Endothelial cell of umbilical vein (primary cell): ENCODE data around the gene RBBP5. TPM values are rescaled to one million over a fixed set of nuclear protein-coding genes. Genes with fewer than 3 reads are reported as not detected.

Experiments
- BruUV-seq: library from RNA; stranded (reverse); fragments of 400-500 nt; replicated peaks from 2 replicates; lab custom pipeline; 2021; lab: Mats Ljungman, UMichigan
- CTCF ChIA-PET: fragments of 300-600, 350-600 bp; sonication (Branson Sonifier 250); formaldehyde crosslinking; loops from one replicate; lab custom pipeline; 2021; ENCODE audit warnings: antibody characterized with exemption, inconsistent platforms; lab: Charles Lee
- POLR2A ChIA-PET: fragments of 300-600, 350-600 bp; sonication (Branson Sonifier 250); formaldehyde crosslinking; loops from one replicate; lab custom pipeline; 2021; ENCODE audit warnings: antibody characterized with exemption, inconsistent platforms; lab: Charles Lee
- DNase-seq: peaks from one replicate; pipeline ENCODE4 v3.0.0-alpha.2; 2011; ENCODE audit warnings: low read depth, low spot score
- FAIRE-seq: peaks from 2 replicates; lab custom pipeline; 2011; peaks lifted over from hg19 to GRCh38; lab: Jason Lieb, UNC
- H2AFZ ChIP-seq: 2 replicates; pipeline ENCODE4 v1.6.0; 2012; ENCODE audit warnings: low read depth, low read length, control low read depth, inconsistent platforms
- H3K27ac ChIP-seq: 2 replicates; pipeline ENCODE4 v1.5.1; 2011; ENCODE audit warnings: low read depth, mild to moderate bottlenecking, control low read depth, low read length, moderate library complexity; ENCODE audit not compliant: insufficient read depth
- H3K27me3 ChIP-seq, 2 experiments: 2 replicates each; pipeline versions ENCODE4 v1.6.0 to v1.6.1; 2011; ENCODE audit warnings: low read length in 2 of 2, mixed read lengths in 1 of 2; ENCODE audit not compliant: control insufficient read depth in 2 of 2, insufficient read depth in 2 of 2
- H3K36me3 ChIP-seq, 2 experiments: 2 replicates in 1 of 2; 3 replicates in 1 of 2; pipeline ENCODE4 v1.5.1; 2011; ENCODE audit warnings: low read length in 2 of 2, mild to moderate bottlenecking in 1 of 2, moderate library complexity in 1 of 2; ENCODE audit not compliant: control insufficient read depth in 2 of 2, insufficient read depth in 2 of 2; ENCODE audit errors: extremely low read depth in 1 of 2
- H3K4me1 ChIP-seq: 3 replicates; pipeline ENCODE4 v1.5.1; 2011; ENCODE audit warnings: mild to moderate bottlenecking, low read length; ENCODE audit not compliant: control insufficient read depth, insufficient read depth; ENCODE audit errors: extremely low read depth
- H3K4me2 ChIP-seq: 2 replicates; pipeline ENCODE4 v1.6.1; 2011; ENCODE audit warnings: low read length, control low read depth, mixed read lengths; ENCODE audit not compliant: insufficient read depth
- H3K4me3 ChIP-seq, 3 experiments: fragments of 200-600 bp in 1 of 3; sonication (generic), shearing (Covaris generic) in 1 of 3; replicated peaks in 1 of 3; 2 replicates each; pipeline ENCODE4 v1.5.1; 2011 to 2016; ENCODE audit warnings: control low read depth in 3 of 3, low read length in 3 of 3, mild to moderate bottlenecking in 2 of 3, inconsistent platforms in 1 of 3, low read depth in 1 of 3, moderate library complexity in 1 of 3; ENCODE audit not compliant: insufficient read depth in 1 of 3
- H3K79me2 ChIP-seq: 2 replicates; pipeline ENCODE4 v1.6.0; 2012; ENCODE audit warnings: low read length, inconsistent platforms; ENCODE audit not compliant: control insufficient read depth, insufficient read depth
- H3K9ac ChIP-seq: replicated peaks from 2 replicates; pipeline ENCODE3; 2011; ENCODE audit warnings: low read length, control low read depth; ENCODE audit not compliant: insufficient read depth; ENCODE audit errors: extremely low read depth
- H3K9me1 ChIP-seq: replicated peaks from 3 replicates; pipeline ENCODE4 v1.6.0; 2011; ENCODE audit warnings: mild to moderate bottlenecking, low read length; ENCODE audit not compliant: control insufficient read depth, insufficient read depth; ENCODE audit errors: extremely low read depth
- H3K9me3 ChIP-seq: replicated peaks from 2 replicates; pipeline ENCODE4 v1.5.1; 2012; ENCODE audit warnings: low read length, inconsistent platforms; ENCODE audit not compliant: control insufficient read depth, insufficient read depth
- H4K20me1 ChIP-seq: replicated peaks from 2 replicates; pipeline ENCODE3; 2011; ENCODE audit warnings: mild to moderate bottlenecking, low read length; ENCODE audit not compliant: control insufficient read depth, insufficient read depth; ENCODE audit errors: extremely low read depth
- CTCF ChIP-seq, 2 donors: IDR thresholded peaks; 1 replicate in 1 of 2; 2 replicates in 1 of 2; pipeline ENCODE4 v1.5.1; 2011; ENCODE audit warnings: low read length in 2 of 2, mild to moderate bottlenecking in 2 of 2, moderate library complexity in 2 of 2, control low read depth in 1 of 2, inconsistent platforms in 1 of 2, low read depth in 1 of 2; ENCODE audit not compliant: insufficient read depth in 1 of 2; ENCODE audit errors: extremely low read depth in 1 of 2
- EZH2 ChIP-seq: IDR thresholded peaks from 2 replicates; pipeline ENCODE4 v1.6.1; 2012; ENCODE audit warnings: borderline replicate concordance, low read depth, mild to moderate bottlenecking, moderate library complexity, low read length, inconsistent platforms; ENCODE audit not compliant: severe bottlenecking
- FOS ChIP-seq: IDR thresholded peaks from 2 replicates; pipeline ENCODE4 v1.6.1; 2011; ENCODE audit warnings: mild to moderate bottlenecking, low read length, moderate library complexity, borderline replicate concordance; ENCODE audit not compliant: insufficient read depth
- GATA2 ChIP-seq: IDR thresholded peaks from 2 replicates; pipeline ENCODE4 v1.7.0; 2011; ENCODE audit warnings: low read depth, mild to moderate bottlenecking, moderate library complexity, mixed read lengths, low read length; ENCODE audit not compliant: insufficient read length, insufficient read depth
- JUN ChIP-seq: IDR thresholded peaks from 2 replicates; pipeline ENCODE4 v1.6.1; 2011; ENCODE audit warnings: borderline replicate concordance, low read depth; ENCODE audit not compliant: insufficient read length, insufficient read depth
- MAX ChIP-seq: IDR thresholded peaks from 2 replicates; pipeline ENCODE4 v1.6.1; 2011; ENCODE audit not compliant: insufficient read depth, insufficient read length
- MYC ChIP-seq: IDR thresholded peaks from one replicate; pipeline ENCODE4 v1.6.1; 2011; ENCODE audit warnings: mild to moderate bottlenecking, low read depth, low read length
- POLR2A ChIP-seq: IDR thresholded peaks from 2 replicates; pipeline ENCODE4 v1.6.1; 2012; ENCODE audit warnings: low read depth, mild to moderate bottlenecking, control low read depth, low read length
- POLR2AphosphoS5 ChIP-seq: IDR thresholded peaks from 2 replicates; pipeline ENCODE4 v1.6.1; 2012; ENCODE audit warnings: low read depth, mild to moderate bottlenecking, control low read depth, low read length, moderate library complexity; ENCODE audit not compliant: insufficient read depth
- dilution Hi-C: fragments of 300-500 bp; cut with MboI; formaldehyde crosslinking; loops from one replicate; pipeline ENCODE4 v1.15.0; 2019; ENCODE audit warnings: low sequenced_read_pairs; ENCODE audit not compliant: extremely low pct_ligation_motif_present
- intact Hi-C: fragments of 100-400 bp; cut with micrococcal nuclease; formaldehyde crosslinking; loops from one replicate; pipeline ENCODE4 v1.10.0; 2022
- polyA plus RNA-seq, 4 experiments: library from polyadenylated mRNA; depleted of rRNA in 3 of 4; stranded (reverse) in 3 of 4; unstranded in 1 of 4; fragments of >200 nt; gene quantifications; 2 replicates each; pipeline versions ENCODE4 v1.2.1 to v1.2.3, GENCODE V29; 2011 to 2012; ENCODE audit warnings: missing spikeins in 1 of 4
- total RNA-seq: library from RNA; stranded (reverse); gene quantifications from 2 replicates; pipeline ENCODE4 v1.2.3, GENCODE V29; 2021

RBBP5 gene
- total and polyA plus RNA-seq, 2 donors (not counting 3 experiments of a cell fraction or from before 2014, with no cell fraction given): 5.8 to 14.2 TPM

GRCh38 chr1:205058853-205059252 lies 62.9 kb downstream of the RBBP5 start:
- intact Hi-C loops (no loop called here), dilution Hi-C loops (no loop called here)
- FAIRE-seq: no peak
- TF ChIP-seq GATA2: no peak
- TF ChIP-seq MAX: no peak
- no peak for TF ChIP-seq POLR2A
- no peak for TF ChIP-seq JUN
- no peak for TF ChIP-seq EZH2
- no peak for TF ChIP-seq FOS
- no peak for TF ChIP-seq MYC
- no peak for TF ChIP-seq CTCF (IDR thresholded peaks at IDR 0.05; ENCODE audit: extremely low read depth in 1 of 2, insufficient read depth in 1 of 2, low read depth in 1 of 2, low read length in 2 of 2)
- TF ChIP-seq POLR2AphosphoS5: no peak
- Histone ChIP-seq H4K20me1 (no peaks in the 10 kb centered on the region), H3K27me3 (peaks cover 0 to 2% of the 10 kb centered on the region in 2 experiments), H3K27ac (no peak overlapping the region), H3K9me3 (no peaks in the 10 kb centered on the region), H3K4me1 (no peaks in the 10 kb centered on the region), H2AFZ (no peak overlapping the region), H3K4me2 (no peak overlapping the region), H3K4me3 (no peak overlapping the region), H3K9ac (no peak overlapping the region), H3K36me3 (no peaks in the 10 kb centered on the region), H3K79me2 (no peaks in the 10 kb centered on the region), H3K9me1 (no peaks in the 10 kb centered on the region)
- CTCF ChIA-PET: interaction anchor here (1.5 to 1.8 kb wide), 2 partner anchors 68 to 69 kb away, joined by 3 to 6 read pairs; no protein-coding TSS in a partner anchor
- POLR2A ChIA-PET: no interaction called here
- BruUV-seq: no TSS peak
- DNase-seq: no peak
